Stimulated activated CD4-positive, alpha-beta T cell treated with anti-CD3 and anti-CD28 coated beads, Interleukin-1b, Interleukin-23, amount 100 ng/mL, for 4 hours (primary cell): ENCODE results near the gene ASB18.

ENCODE experiments used
- DNase-seq, 2 donors: peaks; one replicate each; pipeline ENCODE4 v3.0.0-alpha.2; 2020; ENCODE audit warnings: low read depth in 2 of 2

ASB18 gene

DNA sequence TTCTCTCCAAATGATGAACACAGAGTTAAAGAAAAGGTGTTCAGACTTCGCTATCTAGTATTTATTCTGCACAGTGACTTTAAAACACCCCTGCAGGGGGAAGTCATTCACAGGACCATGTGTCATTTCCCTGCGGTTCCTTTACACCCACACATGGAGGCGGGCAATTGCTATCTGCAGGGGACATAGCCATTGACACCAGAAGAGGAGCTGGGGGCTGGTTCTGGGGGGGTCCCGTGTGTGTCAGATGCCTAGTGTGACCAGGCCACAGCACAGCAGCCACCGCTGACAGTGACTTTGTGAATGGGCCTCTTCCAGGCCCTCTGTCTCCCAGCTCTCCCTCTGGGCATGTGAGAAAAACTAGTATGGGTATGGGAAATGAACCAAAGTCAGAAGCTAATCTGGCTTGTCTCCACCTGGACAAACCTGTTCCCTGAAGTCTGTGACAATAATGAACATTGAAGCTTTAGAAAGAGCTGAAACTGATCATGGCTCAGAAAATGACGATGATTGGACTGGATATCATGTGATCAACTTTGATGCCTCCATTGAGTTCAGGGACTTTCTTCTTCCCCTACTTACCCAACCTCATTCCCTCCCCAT is 88.6 kb downstream of the ASB18 start:
- no peak for DNase-seq

DNA sequence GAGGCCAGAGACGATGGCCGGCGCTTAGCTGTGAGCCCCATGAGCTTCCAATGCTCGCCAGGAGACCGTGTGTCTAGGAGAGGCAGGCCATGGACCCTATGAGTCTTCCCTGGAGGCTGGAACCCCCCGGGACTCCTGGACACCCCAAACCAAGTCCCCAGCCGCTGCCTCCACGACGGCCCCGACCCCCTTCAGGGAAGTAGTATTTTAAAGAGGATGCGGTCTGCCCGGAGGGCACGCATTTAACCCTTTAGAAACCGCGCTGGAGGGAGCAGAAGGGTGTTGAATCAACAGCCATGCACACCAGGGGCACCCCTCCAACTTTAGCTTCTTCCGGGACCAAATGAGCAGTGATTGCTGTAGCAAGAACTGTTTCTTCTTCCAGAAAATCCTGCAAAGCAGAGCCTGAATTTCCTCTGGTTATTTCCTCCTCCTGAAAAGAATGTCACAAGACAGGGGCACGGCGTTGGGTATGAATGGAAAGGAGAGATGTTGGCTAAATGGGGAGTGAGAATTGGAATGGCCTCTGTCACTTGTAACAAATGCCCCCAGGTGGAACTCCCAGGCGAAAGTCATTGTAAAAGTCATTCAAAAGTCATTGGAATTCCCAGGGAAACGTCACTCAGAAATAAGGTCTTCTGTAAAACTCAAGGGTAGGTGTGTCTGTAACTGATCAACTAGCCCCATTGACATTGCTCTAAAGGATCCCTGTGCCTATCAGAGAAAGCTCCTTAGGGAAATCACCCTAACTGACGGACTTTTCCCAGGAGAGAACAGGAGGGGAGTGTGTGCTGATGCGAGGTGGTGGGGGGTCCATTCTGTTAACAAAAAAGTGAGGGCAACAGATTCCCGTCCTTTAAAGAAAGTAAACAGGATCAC is 90.2 kb downstream of the ASB18 start:
- DNase-seq: no peak

DNA sequence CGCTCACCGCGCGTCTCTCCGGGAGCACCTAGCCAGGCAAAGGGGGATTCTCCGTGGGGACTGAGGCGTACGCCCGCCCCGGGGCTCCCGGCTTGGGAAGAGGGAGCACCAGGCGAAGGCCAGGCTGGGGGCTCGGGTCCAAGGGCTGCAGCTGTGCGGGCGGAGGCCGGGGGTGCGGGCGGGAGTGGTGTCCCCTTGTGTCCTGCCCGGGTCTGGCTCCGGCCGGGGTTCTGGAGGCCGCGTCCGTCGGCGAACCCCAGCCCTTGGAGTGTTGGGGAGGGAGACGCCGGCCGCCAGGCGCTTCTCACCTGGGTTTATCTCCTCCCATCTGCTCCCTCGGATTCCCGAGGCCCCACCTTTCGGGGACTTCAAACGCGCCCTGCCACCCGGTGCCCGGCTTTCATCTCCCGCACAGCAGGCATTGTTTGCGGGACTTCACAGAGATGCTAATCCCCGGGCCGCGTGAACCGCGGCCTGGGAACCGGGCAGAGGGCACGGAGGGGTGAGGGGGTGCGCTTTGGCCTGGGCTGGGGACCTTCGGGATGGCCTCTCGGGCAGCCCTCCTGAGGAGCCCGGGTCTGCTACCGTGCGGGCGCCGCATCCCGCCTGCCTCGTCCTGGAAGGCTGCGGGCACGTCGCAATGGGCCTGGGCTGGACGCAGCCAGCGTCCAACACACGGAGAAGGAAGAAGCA is 91.0 kb downstream of the ASB18 start:
- no peak for DNase-seq

DNA sequence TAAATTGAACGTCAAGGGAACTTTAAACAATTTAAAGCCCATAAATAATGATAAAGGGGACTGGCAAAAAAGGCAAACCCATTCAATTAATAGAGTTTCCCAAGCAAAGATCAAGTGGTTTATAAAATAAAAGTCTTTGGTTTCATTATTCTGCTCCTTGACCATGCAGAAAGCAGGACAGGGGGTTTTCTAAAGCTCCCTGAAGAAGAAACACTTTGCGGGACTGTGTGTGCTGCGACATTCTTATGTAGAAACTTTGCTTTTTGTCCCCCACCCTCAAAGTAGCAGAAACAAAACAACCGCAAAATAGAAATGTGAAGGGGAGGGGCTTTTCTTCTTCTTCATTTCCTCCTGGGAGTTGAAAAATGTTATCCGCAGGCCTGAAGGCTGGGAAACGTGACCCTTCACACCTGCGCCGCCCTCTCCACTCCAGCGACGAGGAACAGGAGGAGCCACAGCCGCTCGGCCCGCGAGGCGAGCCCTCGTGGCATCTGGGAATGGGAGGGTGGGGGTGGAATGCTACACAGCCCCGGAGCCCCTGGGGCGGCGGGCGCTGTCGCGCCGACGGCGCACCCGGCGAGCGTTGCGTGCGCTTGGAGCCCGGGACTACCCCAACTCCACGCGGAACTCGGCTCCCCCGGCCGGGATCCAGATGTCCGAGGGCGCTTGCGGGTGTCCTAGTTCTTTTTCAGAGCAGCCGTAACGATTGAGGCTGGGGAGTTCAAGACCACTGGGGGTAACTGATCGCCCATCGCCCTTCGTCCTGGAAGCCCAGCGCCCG is 91.8 kb downstream of the ASB18 start:
- DNase-seq: no peak

DNA sequence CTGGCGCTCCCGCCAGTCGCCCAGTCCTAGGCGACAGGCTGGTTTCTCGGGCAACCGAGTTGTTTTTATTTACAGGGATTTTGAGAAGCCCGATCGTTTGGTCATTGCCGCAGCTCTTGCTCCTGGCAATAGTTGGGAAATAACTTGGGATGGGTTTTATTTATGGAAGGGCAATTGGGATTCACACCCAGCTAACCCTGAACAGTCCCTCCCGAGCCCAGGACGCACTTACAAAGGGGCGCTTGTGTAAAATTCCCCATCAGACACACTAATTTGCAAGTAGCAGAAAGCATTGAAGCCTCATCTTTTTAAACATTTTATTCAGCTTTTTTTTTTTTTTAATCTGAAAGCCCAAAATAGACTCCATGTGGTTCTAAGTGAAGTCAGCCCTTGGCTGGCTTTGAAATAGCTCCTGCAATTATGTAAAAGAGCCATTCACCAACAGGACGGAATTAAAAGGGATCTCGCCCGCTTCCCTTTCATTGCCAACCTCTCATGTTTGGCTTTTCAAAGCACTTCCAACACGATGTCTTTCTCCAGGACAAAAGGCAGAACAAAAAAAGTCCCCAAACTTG is 92.4 kb downstream of the ASB18 start:
- DNase-seq: no peak

DNA sequence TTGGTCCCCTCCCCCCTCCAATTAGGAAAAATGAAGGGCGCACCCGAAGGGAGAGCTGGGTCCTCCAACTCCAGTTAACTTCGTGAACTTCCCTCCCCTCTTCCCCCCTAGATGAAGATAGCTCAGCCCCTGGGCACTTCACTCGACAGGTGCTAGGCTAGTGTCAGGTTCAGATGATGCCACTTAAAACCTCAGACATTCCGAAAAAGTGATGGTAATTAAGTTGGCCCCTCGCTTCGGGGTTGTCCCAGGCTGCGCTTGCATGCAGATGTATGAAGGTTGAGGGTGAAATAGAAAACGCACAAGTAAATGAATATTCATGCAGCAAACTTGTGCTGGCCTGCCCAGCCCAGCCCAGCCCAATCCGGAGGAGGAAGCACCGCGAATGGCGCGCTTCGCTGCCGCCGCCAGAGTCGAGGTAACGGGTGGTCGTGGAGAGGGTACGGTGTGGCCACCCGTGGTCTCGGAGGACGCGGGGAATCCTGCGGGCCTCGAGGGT is 93.0 kb downstream of the ASB18 start:
- no peak for DNase-seq

DNA sequence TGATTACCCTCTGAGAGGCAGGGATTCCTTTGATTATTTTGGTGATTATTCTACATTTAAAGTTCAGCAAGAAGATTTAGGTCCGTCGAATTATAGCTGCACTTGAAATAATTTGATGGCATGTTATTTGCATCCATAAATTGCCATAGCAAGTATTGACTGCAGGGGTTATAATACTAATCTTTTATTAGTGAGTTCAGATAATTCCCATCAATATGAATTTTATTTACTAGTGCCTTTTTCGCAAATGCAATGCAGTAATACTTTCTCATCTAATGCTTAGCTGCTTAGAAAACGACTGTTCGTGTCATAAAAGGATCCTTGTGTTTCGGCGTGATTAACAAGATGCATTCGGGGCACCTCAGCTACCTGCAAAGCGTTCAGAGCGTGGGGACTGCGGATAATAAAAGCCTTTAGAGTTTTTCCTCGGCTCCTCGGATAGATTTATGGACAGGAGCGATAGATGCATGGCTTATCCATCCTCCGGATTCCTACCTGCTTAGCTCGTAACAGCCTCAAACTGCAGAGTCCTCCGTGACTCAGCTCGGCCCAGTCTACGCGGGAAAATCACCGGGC is 93.5 kb downstream of the ASB18 start:
- DNase-seq: no peak

DNA sequence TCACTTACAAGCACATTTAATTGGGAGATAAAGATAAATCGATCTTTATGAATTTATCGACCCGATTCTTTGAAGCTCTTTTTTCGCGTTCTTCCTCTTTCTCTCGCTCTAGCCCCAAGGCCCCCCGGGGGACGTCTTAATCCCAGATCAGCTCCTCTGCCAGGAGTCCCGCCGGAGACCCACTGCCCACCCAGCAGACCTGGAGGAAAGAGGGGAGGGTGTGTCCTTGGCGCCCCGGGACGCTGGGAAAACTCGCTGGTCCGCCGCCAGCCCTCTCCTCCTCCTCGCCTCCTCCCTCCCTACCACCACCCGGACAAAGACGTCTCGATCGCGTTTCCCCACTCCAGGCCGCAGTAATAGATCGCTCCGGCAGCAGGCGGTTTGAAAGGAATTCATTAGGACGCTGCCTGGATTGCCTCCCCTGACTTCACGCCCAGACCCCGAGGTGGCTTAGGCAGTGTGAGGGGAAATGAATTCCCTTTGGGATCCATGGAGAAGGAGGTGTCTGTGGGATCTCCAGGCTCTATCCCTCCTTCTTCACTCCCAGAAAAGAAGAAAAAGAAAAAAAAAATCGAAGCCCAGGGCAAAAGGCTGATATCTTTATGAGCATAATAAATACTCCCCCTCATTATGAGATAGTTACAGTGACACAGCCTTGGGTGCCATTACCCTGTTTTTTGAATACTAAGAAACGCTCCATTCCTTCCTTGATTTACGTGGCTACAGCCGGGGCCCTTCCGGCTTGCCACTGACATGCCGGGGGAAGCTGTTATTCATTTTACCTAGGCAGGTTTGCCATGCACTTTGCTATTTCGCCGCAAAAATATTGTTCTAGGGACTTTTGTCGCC is 94.2 kb downstream of the ASB18 start:
- DNase-seq: no peak

DNA sequence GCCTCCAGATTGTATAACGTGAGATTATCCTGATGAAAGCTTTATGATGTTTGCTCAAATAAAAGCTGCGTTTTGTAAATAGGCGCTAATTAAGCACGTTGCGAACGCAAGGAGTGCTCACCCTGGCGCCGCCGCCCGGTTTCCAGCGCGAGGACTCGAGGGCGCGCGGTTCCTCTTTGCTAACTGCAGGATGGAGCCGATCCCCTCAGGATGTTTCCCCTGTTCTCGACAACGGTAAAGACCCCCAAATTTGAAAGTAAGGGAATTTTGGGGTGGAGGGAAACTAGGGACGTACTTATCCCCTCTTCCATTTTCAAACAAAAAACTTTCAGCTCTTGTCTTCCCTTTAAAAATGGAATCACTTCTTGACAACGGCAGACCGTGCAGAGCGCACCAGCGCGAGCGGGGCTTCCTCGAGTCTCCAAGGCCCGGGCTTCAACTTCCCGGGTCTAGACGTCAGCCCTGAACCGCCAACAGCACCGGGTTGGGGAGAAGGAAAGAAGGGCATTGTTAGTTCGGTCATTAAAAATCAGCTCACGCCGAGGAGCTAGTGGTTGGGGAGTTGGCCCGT is 95.0 kb downstream of the ASB18 start:
- no peak for DNase-seq

DNA sequence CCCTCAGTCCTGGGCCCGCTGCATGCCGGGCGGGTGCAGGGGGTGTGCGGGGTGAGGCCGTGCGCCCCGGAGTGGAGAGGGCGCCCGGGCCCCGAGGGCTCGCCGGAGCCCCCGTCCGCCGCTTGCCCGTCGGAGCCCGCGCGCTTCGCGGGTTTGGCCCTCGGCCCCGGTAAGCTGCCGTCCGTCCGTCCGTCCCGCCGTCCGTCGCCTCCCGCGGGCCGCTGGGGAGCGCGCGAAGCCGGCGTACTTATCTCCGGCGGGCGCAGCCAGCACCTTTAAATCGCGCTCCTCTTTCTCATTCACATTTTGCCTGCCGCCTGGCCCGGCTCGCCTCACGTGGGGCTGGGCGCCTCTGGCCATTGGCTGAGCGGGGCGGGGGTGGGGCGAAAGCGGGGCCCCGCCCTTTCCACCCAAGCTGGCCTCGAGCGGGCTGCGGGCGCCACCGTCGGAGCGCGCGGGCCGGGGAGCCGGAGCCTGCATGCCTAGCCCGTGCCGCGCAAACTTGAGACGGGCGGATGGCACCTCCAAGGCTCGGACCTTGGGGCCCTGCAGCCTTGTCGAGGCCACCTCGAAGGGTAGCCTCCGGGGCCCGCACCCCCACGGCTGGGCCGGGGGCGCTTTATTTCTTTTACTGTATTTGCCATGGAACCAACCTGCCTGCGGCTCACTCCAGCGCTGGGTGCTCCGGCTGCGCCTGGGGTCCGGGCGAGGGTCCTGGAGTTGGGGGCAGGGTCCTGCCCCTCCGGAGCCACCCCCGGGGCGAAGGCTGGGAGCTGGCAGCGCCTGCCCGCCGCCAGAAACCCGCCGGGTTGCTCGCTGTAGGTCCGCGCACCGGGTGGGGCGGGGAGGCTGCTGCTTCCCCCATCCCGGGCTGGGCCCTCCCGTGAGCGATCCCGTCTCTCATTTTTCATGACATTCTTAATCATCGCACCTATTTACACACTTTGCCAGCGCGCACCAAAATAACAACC is 95.8 kb downstream of the ASB18 start, which contains the start of gene GBX2:
GBX2 (minus strand) TSS at position 277 of the 971 bp plus-strand sequence. CDS start 415 bp downstream, outside the sequence.
- no peak for DNase-seq

DNA sequence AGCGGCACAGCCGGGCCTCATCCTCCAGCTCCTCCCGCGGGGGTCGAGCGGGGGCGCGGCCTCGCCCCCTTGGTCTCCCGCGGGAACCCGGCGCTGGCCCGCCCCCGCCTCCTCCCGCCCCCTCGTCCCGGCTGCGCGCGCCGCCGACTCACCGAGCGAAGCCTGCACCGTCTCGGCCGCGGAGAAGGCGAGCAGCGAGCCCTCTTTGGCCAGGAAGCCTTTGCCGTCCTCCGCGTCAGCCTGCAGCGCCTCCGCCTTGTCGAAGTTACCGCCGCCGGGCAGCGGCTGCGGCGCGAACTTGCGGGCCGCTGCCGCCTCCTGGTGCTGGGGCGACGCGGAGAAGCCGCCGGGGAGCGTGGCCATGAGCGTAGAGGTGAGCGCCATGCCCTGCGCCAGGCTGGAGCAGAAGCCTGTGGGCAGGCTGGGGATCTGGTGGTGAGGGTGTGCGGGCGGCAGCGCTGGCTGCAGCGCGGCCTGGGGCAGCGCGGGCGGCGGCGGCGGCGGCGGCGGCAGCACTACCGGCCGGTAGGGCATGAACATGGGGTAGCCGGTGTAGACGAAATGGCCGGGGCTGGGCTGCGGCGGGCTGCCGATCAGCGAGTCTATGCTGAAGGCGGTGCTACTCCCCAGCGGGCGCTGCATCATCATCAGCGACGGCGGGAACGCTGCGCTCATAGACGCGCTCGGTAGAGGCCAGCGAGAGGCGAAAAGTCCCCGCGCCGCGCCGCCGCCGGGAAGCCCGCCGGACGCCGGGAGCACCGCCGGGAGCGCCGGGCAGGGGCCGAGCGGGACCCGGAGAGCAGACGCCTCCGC is 96.7 kb downstream of the ASB18 start:
- DNase-seq: no peak

DNA sequence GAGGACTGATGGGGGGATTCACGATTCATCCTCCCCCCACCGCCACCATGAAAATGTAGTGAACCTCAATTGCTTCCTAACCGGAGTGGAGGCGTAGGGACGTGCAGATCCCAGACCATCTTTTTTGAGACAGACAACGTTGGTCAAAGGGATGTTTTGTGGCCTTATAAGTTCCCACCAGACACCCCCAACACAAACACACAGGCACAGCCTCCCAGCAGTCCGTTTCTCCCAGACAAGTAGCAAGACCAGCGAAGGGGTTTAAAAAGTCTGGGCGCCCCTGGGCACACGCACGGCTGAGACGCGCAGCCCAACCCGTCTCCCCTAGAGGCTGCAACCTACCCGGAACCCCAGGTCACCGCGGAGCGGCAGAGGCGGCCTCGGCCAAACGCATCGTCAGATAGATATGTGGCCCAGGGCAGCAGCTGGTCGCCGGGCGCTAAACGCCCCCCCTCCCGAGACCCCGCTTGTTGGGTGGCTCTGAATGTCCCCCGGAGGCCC is 97.4 kb downstream of the ASB18 start:
- DNase-seq: no peak

DNA sequence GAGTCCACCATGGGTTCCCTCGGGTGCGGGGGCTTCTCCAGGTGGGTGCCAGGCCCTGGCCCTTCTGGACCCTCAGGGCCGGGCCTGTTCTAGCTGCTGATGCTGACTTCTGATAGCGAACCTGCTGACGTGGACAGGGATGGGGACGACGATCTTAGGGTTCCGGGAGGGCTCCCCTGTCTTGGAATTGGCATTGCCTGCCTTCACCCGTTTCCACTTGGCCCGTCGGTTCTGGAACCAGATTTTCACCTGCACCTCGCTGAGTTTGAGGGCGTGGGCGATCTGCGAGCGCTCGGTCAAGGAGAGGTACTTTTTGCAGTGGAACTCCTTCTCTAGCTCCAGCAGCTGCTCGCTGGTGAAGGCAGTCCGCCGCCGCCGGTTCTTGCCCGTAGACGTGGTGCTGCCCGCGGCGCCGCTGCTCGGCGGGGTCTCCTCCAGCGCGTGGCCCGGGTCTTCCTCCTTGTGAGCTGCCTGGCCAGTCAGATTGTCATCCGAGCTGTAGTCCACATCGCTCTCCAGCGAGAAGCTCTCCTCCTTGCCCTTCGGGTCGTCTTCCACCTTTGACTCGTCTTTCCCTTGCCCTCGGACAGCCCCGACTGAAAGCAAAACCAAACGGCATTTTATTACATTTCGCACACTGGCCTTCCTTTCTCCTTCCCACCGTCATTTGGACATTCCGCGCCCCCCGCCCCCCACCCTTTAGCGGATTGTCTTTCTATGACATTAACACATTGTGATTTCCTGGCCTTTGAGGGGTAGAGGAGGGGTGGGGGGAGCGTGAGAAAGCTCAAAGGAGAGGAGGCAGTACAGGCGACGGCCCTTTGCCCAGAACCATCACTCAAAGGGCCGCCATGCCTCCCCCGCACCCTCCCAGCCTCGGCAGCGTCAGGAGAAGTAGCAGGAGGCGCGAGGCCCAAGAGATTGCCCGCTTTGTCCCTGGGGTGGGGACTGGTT is 98.1 kb downstream of the ASB18 start:
- no peak for DNase-seq

DNA sequence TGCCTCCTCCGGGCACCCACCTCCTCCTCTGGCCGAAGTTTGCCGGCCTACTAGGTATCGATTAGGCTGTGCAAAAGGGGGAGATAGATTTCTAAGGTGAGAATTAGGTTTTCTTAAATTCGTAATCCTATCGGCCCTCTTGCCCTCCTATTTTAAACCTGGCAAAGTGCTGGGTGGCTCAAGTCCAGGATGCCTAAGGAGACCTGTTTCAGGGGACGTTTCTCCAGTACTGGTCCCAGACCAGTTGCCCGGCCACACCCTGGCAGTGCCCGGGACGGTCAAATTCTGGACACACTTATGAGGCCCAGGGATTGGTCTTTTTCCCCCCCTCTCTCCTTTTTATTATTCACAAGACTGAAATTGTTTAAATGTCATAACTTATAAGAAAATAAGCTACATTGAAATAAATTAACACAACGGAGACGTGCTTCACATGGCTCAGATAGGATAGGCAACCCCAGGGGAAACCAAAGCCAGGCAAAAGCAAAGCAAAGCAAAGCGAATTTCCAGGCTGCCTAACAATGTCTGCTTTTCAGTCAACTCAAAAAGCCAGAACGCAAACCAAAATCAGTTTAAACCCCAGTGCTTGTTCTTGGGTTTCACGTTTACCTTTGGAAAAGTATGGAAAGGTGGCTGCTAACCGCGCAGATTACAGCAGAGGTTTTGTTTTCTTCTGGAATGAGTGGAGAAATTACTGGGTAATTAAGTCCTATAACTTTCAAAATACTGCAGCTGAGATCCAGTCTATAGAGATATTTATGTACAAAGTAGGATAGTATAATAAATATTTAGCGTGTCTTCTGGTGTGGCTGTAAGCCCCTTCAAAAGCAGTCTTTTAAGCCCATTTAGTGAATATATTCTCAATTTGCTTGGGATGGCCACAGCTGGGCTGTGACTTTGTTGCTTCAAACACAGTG is 99.0 kb downstream of the ASB18 start:
- no peak for DNase-seq
